Lower lobe of right lung (tissue), 2 donors: Measurements from ENCODE around the gene MTA1. TPM values are rescaled to one million over a fixed set of nuclear protein-coding genes. Genes with fewer than 3 reads are reported as not detected.

Experiments
- ATAC-seq, 2 donors: fragments of 200-7000 bp; cut with Tn5 transposase; one replicate each; pipeline ENCODE4 v1.9.1; 2020 to 2022; ENCODE audit warnings: mild to moderate bottlenecking in 2 of 2, moderate library complexity in 2 of 2
- DNase-seq: peaks from one replicate; pipeline ENCODE4 v3.0.0-alpha.2; 2020
- H3K27ac ChIP-seq: fragments of 200-600 bp; one replicate; pipeline ENCODE4 v1.8.0; 2022
- H3K27me3 ChIP-seq: fragments of 200-600 bp; one replicate; pipeline ENCODE4 v1.8.0; 2022; ENCODE audit warnings: low read depth
- H3K36me3 ChIP-seq: fragments of 200-600 bp; one replicate; pipeline ENCODE4 v1.8.0; 2022; ENCODE audit warnings: mild to moderate bottlenecking
- H3K4me1 ChIP-seq: fragments of 200-600 bp; one replicate; pipeline ENCODE4 v1.8.0; 2022
- H3K4me3 ChIP-seq: fragments of 200-600 bp; one replicate; pipeline ENCODE4 v1.8.0; 2022; ENCODE audit warnings: mild to moderate bottlenecking
- H3K9me3 ChIP-seq: fragments of 200-600 bp; one replicate; pipeline ENCODE4 v1.8.0; 2022
- intact Hi-C: fragments of 100-400 bp; cut with DNase I; formaldehyde crosslinking; loops from one replicate; pipeline ENCODE4 v1.11.0; 2022
- total RNA-seq: library from RNA; stranded (reverse); fragmentation: NEBNext Ultra II Directional; extraction: Animal tissue kit (Norgen Biotek cat#: 25700); gene quantifications from one replicate; pipeline ENCODE4 v1.2.1, GENCODE V29; 2021
- TF ChIP-seq, protein P1 (sequence below): fragments of 200-600 bp; IDR thresholded peaks from one replicate; pipeline ENCODE4 v1.8.0; 2022; ENCODE audit warnings: antibody characterized with exemption, mild to moderate bottlenecking
- donor health status: DM: no; HTN: yes; CAD: no; lungs with severe emphysema.

The MTA1 gene
- total RNA-seq, 1 donor from 2014 or later: 69.7 TPM

- no peaks in the 10 kb centered on the region for H3K27me3 ChIP-seq
- no peak for DNase-seq
- TF ChIP-seq, protein P1, sequence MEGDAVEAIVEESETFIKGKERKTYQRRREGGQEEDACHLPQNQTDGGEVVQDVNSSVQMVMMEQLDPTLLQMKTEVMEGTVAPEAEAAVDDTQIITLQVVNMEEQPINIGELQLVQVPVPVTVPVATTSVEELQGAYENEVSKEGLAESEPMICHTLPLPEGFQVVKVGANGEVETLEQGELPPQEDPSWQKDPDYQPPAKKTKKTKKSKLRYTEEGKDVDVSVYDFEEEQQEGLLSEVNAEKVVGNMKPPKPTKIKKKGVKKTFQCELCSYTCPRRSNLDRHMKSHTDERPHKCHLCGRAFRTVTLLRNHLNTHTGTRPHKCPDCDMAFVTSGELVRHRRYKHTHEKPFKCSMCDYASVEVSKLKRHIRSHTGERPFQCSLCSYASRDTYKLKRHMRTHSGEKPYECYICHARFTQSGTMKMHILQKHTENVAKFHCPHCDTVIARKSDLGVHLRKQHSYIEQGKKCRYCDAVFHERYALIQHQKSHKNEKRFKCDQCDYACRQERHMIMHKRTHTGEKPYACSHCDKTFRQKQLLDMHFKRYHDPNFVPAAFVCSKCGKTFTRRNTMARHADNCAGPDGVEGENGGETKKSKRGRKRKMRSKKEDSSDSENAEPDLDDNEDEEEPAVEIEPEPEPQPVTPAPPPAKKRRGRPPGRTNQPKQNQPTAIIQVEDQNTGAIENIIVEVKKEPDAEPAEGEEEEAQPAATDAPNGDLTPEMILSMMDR: no peak
- H3K4me3 ChIP-seq: peak overlapping the region; percentile 83
- no peak for ATAC-seq
- intact Hi-C loops: no loop called here
- peak overlapping the region; percentile 99 for H3K27ac ChIP-seq
- no peaks in the 10 kb centered on the region for H3K36me3 ChIP-seq
- H3K9me3 ChIP-seq: no peaks in the 10 kb centered on the region
- peaks cover 47% of the 10 kb centered on the region for H3K4me1 ChIP-seq
Measured at GRCh38 chr14:105490267-105490571, 70.6 kb downstream of the MTA1 start.

GRCh38 chr14:105490572-105491365 lies 71.1 kb downstream of the MTA1 start, which contains the start of gene TEDC1:
Gene TEDC1, plus strand, starts transcription at chr14:105491246. Its CDS starts 130 bp downstream, at chr14:105491376.
- H3K27me3 ChIP-seq: no peaks in the 10 kb centered on the region
- no peaks in the 10 kb centered on the region for H3K9me3 ChIP-seq
- ATAC-seq (peak; percentile 83 to 86), DNase-seq (peak; percentile 100)
- H3K27ac ChIP-seq: peak within 1 kb of the TSS; percentile 99
- peaks cover 42% of the 10 kb centered on the region for H3K4me1 ChIP-seq
- no peaks in the 10 kb centered on the region for H3K36me3 ChIP-seq
- intact Hi-C loops: no loop called here
- TF ChIP-seq, protein P1: peak; percentile 83
- H3K4me3 ChIP-seq: peak within 1 kb of the TSS; percentile 83

- no peaks in the 10 kb centered on the region for H3K9me3 ChIP-seq
- H3K27me3 ChIP-seq: no peaks in the 10 kb centered on the region
- intact Hi-C loops: no loop called here
- H3K4me3 ChIP-seq: peak overlapping the region; percentile 83
- peak; percentile 84 for DNase-seq
- TF ChIP-seq, protein P1: no peak
- ATAC-seq: peak; percentile 17 to 34
- H3K4me1 ChIP-seq: peaks cover 35% of the 10 kb centered on the region
- H3K36me3 ChIP-seq: no peaks in the 10 kb centered on the region
- H3K27ac ChIP-seq: peak overlapping the region; percentile 99
Measured at GRCh38 chr14:105491366-105491973, 71.8 kb downstream of the MTA1 start.

DNA sequence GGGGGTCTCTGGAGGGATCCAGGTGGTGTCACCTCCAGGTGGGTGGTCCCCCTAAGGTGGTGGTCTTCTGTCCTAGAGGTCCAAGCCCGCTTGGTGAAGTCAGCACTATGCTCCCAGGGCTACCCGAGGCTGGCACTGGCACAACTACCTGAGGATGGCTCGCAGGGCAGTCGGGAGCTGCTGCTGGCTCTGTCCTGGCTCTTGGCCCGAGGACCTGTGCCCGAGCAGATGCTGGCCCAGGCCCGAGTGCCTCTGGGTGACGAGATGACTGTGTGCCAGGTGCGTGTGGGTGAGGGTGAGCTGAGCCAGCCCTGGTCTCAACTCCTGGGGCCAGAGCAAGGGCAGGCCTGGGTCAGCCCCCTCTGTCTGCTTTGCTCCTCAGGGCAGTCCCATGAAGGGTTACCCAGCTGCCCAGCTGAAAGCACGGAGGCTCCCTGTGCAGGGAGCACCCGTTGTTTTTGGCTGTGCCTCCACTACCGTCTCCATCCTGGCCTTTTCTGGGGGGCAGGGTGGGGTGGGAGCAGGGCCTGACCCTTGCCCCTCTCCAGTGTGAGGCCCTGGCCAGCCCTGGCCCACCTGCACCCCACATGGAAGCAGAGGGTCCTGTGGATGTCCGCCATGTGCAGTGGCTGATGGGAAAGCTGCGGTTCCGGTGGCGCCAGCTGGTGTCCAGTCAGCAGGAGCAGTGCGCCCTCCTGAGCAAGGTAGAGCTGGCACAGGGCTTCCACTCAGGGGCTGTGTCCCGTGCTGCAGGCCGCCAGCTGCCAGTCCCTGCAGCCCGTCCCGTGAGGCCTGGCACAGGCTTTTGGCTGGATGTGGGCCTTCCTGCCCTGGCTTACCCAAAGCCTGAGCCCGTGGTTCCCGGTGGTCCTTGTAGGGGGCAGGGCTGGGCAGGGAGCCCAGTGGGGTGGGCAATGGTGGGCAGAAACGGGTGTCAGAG lies 72.7 kb downstream of the MTA1 start:
- intact Hi-C loops: no loop called here
- peak; percentile 62 for DNase-seq
- TF ChIP-seq, protein P1: no peak
- H3K4me3 ChIP-seq: peak overlapping the region; percentile 83
- no peak for ATAC-seq
- H3K36me3 ChIP-seq: no peaks in the 10 kb centered on the region
- no peaks in the 10 kb centered on the region for H3K9me3 ChIP-seq
- no peaks in the 10 kb centered on the region for H3K27me3 ChIP-seq
- H3K27ac ChIP-seq: peak overlapping the region; percentile 99
- H3K4me1 ChIP-seq: peaks cover 26% of the 10 kb centered on the region
